H54 (cell line): ENCODE results near the gene KXD1.
"Not testable (repeated sequence)": the region's sequence is repeated elsewhere in the genome, so short reads cannot be mapped to it uniquely, and the experiment has no call there.

Experiments
- DNase-seq: peaks from one replicate; pipeline ENCODE4 v3.0.0; 2011; ENCODE audit warnings: low spot score, mixed read lengths; ENCODE audit not compliant: insufficient read length
- FAIRE-seq: peaks from 3 replicates; lab custom pipeline; 2011; peaks lifted over from hg19 to GRCh38; lab: Jason Lieb, UNC
- POLR2A ChIP-seq: IDR thresholded peaks from 2 replicates; pipeline ENCODE4 v1.6.1; 2011; ENCODE audit warnings: low read depth, mild to moderate bottlenecking, low read length

Gene KXD1

GRCh38 chr19:18522124-18522861 is 35.4 kb upstream of the KXD1 start:
- DNase-seq (peak; percentile 87), FAIRE-seq (peak; percentile 67)
- peak; percentile 58 for TF ChIP-seq POLR2A

- not testable (repeated sequence) for DNase-seq, FAIRE-seq
These were observed 34.7 kb upstream of the KXD1 start for GRCh38 chr19:18522862-18523440.

GRCh38 chr19:18523841-18524240 is 33.8 kb upstream of the KXD1 start:
- no peak for TF ChIP-seq POLR2A
- DNase-seq, result no peak
- no peak for FAIRE-seq

- FAIRE-seq, result no peak
- no peak for TF ChIP-seq POLR2A
- DNase-seq, result no peak
These were observed 31.4 kb upstream of the KXD1 start for GRCh38 chr19:18526316-18526715.

GRCh38 chr19:18529782-18530181 is 27.9 kb upstream of the KXD1 start:
- FAIRE-seq (no peak), DNase-seq (no peak)
- no peak for TF ChIP-seq POLR2A

GRCh38 chr19:18531485-18531884 is 26.2 kb upstream of the KXD1 start:
- TF ChIP-seq POLR2A, result no peak
- no peak for DNase-seq
- FAIRE-seq, result no peak

- FAIRE-seq, result no peak
- TF ChIP-seq POLR2A, result no peak
- DNase-seq, result no peak
These were observed 25.3 kb upstream of the KXD1 start for GRCh38 chr19:18532168-18532890.

- no peak for FAIRE-seq
- TF ChIP-seq POLR2A, result no peak
These were observed 24.6 kb upstream of the KXD1 start for GRCh38 chr19:18533058-18533457.

GRCh38 chr19:18536475-18536874 is 21.2 kb upstream of the KXD1 start:
- DNase-seq, result no peak
- no peak for FAIRE-seq
- TF ChIP-seq POLR2A, result no peak

More at GRCh38 chr19:18533058-18533457, 24.6 kb upstream of the KXD1 start:
- DNase-seq, result no peak

GRCh38 chr19:18537431-18537830 is 20.2 kb upstream of the KXD1 start:
- no peak for DNase-seq
- no peak for FAIRE-seq
- no peak for TF ChIP-seq POLR2A

- no peak for TF ChIP-seq POLR2A
- DNase-seq (no peak), FAIRE-seq (no peak)
These were observed 19.6 kb upstream of the KXD1 start for GRCh38 chr19:18538115-18538514.

- FAIRE-seq (no peak), DNase-seq (no peak)
- TF ChIP-seq POLR2A, result no peak
These were observed 18.3 kb upstream of the KXD1 start for GRCh38 chr19:18539372-18539771.

GRCh38 chr19:18540200-18540599 is 17.5 kb upstream of the KXD1 start:
- not testable (repeated sequence) for DNase-seq, FAIRE-seq

GRCh38 chr19:18541258-18541991 is 16.2 kb upstream of the KXD1 start:
- no peak for DNase-seq
- FAIRE-seq, result no peak
- no peak for TF ChIP-seq POLR2A
